Liver (tissue), 2 donors: Measurements from ENCODE around the gene B4GALT2.

Source experiments
- TF ChIP-seq, protein P1 (sequence below): fragments of 150-350 bp; IDR thresholded peaks from 2 replicates; pipeline ENCODE4 v1.5.1; 2017; ENCODE audit warnings: improper control_type of control experiment, low read depth, low read length; ENCODE audit not compliant: missing input control
- TF ChIP-seq, protein P2 (sequence below): IDR thresholded peaks from 2 replicates; pipeline ENCODE4 v1.6.1; 2016; ENCODE audit warnings: antibody characterized with exemption
- donor health status: healthy.

DNA sequence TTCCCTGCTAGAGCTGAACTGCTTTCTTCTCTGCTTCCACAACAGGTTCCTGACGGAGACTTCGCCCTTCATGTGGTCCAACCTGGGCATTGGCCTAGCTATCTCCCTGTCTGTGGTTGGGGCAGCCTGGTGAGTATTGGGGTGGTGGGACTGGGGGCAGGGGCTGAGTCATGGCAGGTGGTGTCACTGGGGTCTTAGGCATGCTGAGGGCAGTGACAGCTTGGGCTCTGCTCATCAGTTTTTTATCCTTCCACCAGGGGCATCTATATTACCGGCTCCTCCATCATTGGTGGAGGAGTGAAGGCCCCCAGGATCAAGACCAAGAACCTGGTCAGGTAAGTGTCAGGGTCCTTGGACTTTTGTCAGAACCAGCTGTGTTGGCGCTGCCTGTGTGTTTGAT lies 3.0 kb upstream of the B4GALT2 start:
- TF ChIP-seq, protein P1, sequence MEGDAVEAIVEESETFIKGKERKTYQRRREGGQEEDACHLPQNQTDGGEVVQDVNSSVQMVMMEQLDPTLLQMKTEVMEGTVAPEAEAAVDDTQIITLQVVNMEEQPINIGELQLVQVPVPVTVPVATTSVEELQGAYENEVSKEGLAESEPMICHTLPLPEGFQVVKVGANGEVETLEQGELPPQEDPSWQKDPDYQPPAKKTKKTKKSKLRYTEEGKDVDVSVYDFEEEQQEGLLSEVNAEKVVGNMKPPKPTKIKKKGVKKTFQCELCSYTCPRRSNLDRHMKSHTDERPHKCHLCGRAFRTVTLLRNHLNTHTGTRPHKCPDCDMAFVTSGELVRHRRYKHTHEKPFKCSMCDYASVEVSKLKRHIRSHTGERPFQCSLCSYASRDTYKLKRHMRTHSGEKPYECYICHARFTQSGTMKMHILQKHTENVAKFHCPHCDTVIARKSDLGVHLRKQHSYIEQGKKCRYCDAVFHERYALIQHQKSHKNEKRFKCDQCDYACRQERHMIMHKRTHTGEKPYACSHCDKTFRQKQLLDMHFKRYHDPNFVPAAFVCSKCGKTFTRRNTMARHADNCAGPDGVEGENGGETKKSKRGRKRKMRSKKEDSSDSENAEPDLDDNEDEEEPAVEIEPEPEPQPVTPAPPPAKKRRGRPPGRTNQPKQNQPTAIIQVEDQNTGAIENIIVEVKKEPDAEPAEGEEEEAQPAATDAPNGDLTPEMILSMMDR, result no peak
- TF ChIP-seq, protein P2, sequence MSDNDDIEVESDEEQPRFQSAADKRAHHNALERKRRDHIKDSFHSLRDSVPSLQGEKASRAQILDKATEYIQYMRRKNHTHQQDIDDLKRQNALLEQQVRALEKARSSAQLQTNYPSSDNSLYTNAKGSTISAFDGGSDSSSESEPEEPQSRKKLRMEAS, result no peak
